ENCODE results near the gene MAP10. TPM values are rescaled to one million over a fixed set of nuclear protein-coding genes. Genes with fewer than 3 reads are reported as not detected.

MAP10 gene
- total RNA-seq, 1 experiment from 2014 or later = not detected

- DNase-seq (ENCODE audit: low read depth) = no peak
Measured at GRCh38 chr1:232795497-232796053, 9.6 kb upstream of the MAP10 start.

GRCh38 chr1:232797856-232798510, 7.2 kb upstream of the MAP10 start:
- DNase-seq (ENCODE audit: low read depth) = no peak

DNA sequence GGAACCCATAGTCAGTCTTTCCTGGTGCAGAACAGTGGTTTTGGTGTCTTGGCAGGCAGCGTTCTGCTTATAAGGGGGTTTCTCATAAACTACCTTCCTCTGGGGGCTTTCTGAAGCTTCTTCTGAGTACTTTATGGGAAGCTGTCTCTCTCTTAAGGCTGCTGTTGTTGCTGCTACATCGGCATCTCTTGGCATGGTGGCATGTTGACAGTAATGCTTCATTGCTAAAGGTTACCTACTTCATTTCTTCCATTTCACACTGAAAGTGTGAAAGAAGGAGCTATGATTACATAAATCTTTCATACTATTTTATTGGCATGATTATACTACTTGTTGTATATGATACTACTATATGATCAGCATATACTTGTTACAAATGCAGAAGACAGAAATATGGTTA, 6.3 kb upstream of the MAP10 start:
- no peak for DNase-seq (ENCODE audit: low read depth)

GRCh38 chr1:232806186-232806510, 932 bp downstream of the MAP10 start:
- DNase-seq (ENCODE audit: low read depth) = no peak

DNA sequence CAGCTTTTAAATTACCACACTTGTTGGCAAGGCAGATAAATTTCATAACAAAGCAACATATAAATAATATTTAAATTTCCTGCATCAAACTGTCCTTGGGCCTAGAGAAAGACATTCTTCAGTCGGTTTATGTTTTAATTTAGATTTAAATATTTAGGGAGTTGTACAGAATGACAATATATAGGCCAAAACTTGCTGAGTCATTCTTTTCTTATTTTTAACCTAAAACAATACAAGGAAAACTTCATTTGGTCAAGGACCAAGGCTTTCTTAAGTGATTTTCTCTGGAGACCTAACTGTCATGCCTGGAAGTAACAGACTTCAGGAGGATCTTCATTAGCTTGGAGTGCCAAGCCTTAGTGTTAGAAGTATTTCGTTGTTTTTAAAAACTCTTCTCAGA, 5.6 kb downstream of the MAP10 start:
- no peak for DNase-seq (ENCODE audit: low read depth)

- DNase-seq (ENCODE audit: low read depth) = no peak
Measured at GRCh38 chr1:232812560-232812959, 7.3 kb downstream of the MAP10 start.

DNA sequence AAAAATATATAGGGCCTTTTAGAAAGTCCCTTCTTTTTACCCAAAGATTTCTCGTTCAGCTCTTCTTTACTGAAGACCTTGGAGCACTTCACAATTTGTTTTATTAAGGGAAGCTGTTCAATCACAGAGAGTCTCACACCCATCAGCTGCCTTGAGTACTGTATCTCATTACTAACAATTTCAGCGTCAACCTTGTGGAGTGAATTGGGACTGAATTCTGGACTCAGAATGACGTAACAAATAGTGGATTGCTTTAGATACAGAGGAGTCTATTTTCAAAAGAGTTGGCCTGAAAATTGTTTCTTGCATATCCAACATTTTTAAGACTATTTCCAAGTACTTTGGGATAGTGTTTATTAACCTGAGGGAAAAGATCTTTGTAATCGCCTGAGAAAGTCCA, 7.9 kb downstream of the MAP10 start:
- no peak for DNase-seq (ENCODE audit: low read depth)

DNA sequence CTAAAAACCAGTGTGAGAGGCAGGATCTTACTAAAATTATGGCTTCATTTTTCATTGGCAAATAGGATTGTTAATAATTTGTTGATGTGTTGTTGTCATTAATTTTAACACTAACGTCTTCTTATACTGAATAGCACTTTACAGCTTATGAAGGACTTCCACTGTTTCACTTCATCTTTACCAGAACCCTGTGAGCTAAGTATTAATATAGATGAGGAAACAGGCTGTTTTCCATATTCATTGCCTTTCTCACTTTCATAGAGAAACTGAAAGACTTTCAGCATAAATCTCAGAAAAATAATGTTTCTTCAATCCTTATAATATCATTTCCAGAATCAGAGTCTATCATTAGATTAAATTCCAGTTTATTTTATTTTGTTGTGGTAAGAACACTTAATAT, 8.5 kb downstream of the MAP10 start:
- no peak for DNase-seq (ENCODE audit: low read depth)

GRCh38 chr1:232816324-232816723, 11.1 kb downstream of the MAP10 start:
- no peak for DNase-seq (ENCODE audit: low read depth)

DNA sequence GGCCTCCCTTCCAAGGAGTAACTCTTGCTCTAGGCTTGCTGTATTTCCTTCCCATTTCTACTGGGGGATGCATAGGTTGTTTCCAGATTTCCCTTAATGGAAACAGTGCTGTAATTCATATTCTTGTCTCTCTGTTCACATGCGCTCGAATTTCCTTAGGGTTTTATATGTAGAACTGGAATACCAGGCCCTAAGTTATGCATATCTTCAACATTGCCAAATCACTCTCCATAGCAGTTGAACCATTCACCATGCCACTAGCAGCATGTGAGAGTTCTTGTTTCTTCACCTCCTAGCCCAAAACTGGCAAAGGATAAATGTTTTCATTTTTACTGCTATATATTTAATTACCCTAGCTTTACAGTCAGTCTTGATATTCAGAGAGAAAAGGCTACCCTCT, 12.8 kb downstream of the MAP10 start:
- no peak for DNase-seq (ENCODE audit: low read depth)

GRCh38 chr1:232820431-232820830, 15.2 kb downstream of the MAP10 start:
- no peak for DNase-seq (ENCODE audit: low read depth)

DNA sequence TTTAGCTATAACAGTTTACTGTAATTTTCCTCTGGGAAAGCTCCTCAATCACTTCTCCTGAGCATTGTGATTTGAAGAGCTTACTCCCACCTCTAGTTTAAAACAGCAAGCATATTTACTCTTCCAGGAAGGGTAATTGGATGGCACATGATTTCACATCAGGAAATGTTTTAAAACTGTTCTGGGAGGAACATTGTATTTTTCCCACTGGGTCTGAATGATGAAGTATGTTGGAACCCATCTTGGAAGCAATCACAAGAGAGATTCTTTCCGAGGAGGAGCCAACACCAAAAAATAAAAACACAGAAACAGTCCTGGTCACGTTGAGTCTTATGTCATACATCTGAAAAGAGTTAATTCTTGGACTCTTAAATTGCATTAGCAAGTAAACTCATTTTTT, 17.3 kb downstream of the MAP10 start:
- DNase-seq (ENCODE audit: low read depth) = no peak

DNA sequence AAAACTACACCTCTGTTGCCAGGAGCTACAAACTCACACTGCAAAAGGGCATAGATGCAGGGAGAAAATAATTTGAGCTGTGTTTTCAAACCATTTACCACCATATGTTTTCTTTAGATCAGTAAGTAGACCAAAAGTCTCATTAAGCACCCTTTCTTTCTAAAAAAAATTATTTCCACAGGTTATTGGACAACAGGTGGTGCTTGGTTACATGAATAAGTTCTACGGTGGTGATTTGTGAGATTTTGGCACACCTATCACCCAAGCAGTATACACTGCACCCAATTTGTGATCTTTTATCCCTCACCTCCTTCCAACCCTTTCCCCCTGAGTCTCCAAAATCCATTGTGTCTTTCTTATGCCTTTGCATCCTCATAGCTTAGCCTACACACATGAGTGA, 21.1 kb downstream of the MAP10 start:
- DNase-seq (ENCODE audit: low read depth) = no peak

- DNase-seq (ENCODE audit: low read depth) = no peak
Measured at GRCh38 chr1:232830661-232831060, 25.4 kb downstream of the MAP10 start.

- DNase-seq (ENCODE audit: low read depth) = no peak
Measured at GRCh38 chr1:232831895-232832294, 26.7 kb downstream of the MAP10 start.

DNA sequence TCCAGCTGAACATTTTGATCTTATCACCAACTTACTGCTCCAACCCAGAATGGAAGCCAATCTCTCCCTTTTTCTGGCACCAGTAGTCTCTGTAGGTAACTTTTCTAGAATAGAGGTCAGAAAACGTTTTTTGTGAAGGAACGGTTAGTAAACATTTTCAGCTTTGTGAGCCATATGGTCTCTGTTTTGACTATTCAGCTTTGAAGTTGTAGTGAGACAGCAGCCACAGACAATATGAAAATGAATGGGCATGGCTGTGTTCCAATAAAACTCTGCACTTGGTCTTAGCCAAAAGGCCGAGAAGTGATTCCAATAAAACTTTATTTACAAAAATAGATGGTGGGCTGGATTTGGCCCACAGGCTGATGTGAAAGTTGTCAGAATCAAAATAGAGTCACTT, 28.9 kb downstream of the MAP10 start:
- no peak for DNase-seq (ENCODE audit: low read depth)

- DNase-seq (ENCODE audit: low read depth) = no peak
Measured at GRCh38 chr1:232835166-232835565, 29.9 kb downstream of the MAP10 start.

DNA sequence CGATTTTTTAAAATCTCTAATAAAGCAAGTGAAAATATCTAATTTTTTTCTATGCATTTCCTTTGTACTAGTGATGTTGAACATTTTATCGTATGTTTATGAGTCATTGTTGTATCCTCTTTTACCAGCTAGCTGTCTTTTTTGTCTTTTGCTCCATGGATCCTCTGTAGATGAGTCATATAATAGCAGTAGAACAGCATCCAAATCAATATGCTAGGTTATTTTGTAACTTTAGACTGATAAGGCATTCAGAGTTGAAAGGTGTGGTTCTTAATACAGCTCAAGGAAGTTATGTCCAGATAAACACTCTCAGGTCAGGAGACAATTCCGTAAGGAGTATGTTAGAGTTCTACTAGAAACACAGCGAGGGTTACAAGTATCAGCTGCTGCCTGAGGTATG, 31.9 kb downstream of the MAP10 start:
- peak; percentile 41 for DNase-seq (ENCODE audit: low read depth)

DNA sequence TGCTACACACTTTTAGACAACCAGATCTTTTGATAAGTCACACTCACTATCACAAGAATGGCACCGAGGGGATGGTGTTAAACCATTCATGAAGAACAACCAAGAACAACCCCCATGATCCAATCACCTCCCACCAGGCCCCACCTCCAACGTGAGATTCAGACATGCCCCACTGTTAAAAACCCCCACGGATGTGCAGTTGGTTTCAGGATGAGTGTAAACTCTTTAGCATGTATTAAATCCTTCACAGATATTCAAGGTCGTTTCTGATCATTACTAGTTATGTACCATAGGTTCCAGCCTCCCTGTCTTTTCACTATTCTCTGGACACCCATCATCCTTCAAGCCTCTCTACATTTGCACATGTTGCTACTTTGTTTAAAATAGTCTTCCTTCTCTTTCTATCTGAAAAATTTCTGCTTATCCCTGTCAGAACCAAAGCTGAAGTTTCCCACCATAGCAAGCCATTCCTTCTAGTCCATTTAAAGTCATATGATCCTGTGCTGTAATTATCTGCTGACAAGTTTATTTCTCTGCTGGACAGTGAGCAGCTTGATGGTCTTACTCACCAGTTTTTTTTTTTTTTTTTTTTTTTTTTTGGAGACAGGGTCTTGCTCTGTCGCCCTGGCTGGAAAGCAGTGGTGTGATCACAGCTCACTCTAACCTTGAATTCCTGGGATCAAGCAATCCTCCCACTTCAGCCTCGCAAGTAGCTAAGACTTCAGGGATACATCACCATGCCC, 36.8 kb downstream of the MAP10 start:
- no peak for DNase-seq (ENCODE audit: low read depth)

DNA sequence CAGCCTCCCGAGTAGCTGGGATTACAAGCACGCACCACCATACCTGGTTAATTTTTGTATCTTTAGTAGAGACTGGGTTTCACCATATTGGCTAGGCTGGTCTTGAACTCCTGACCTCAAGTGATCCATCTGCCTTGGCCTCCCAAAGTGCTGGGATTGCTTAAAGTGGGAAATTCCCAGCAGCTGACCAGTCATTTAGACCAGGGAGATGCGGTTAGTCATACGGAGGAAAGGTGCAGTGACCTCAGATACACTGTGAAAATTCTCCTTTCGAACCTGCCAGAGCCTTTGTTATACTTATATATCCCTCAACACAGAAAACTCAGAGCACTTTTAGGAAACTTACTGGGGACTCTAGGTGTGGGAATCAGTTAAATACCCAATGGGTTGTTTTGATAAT, 39.6 kb downstream of the MAP10 start:
- peak; percentile 39 for DNase-seq (ENCODE audit: low read depth)

DNA sequence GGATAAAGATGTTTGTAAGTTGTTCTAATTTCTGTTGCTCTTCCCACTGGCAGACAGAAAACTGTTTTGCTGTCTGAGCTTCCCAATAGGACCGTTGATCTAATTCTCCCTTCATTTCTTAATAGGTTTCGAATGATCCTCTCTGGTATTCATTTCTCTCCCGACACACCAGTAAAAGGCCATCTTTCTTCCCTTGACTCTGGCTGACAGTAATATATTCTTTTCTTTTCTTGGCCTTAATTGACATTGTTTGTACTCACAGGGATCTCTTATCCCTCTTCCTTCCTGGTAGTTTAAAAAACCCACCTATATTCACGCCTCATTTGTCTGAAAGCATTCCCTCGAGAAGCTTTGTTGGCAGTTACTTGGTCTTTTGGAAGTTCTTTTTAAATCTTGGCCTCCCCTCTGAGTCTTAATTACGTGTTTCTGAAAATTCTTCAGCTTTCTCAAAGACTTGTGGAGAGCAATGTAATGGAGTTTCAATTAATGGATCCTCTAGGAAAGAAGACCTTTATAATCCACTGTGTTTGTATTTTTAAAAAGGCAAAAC, 40.3 kb downstream of the MAP10 start:
- no peak for DNase-seq (ENCODE audit: low read depth)

DNA sequence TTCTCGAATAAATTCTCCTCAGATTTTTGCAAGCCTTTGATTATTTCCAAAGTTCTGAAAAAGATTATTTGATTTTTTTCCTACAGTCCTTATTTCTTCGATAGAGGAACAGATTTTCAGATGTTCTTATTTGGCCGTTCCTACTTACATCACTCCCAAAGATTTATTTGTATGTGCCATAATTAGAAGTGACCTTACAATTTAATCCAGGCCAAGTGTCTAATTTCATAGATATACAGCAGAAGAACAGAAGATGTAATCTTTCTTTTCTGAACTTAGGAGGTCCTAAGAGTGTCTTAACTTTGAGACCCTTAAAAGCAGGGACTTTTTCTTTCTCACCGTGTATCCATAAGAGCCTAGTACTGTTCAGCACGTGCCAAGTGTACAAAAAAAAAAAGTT, 46.3 kb downstream of the MAP10 start:
- DNase-seq (ENCODE audit: low read depth) = no peak
